ENCODE measurements around the gene LHB.
"Not testable (repeated sequence)": the region's sequence is repeated elsewhere in the genome, so short reads cannot be mapped to it uniquely, and the experiment has no call there.

Gene LHB

GRCh38 chr19:49061000-49061399, 44.1 kb upstream of the LHB start:
- H3K4me3 ChIP-seq (ENCODE audit: low read depth, low read length), result no peak overlapping the region
- no peak for DNase-seq (ENCODE audit: low read depth, low spot score)
- TF ChIP-seq, protein P1, sequence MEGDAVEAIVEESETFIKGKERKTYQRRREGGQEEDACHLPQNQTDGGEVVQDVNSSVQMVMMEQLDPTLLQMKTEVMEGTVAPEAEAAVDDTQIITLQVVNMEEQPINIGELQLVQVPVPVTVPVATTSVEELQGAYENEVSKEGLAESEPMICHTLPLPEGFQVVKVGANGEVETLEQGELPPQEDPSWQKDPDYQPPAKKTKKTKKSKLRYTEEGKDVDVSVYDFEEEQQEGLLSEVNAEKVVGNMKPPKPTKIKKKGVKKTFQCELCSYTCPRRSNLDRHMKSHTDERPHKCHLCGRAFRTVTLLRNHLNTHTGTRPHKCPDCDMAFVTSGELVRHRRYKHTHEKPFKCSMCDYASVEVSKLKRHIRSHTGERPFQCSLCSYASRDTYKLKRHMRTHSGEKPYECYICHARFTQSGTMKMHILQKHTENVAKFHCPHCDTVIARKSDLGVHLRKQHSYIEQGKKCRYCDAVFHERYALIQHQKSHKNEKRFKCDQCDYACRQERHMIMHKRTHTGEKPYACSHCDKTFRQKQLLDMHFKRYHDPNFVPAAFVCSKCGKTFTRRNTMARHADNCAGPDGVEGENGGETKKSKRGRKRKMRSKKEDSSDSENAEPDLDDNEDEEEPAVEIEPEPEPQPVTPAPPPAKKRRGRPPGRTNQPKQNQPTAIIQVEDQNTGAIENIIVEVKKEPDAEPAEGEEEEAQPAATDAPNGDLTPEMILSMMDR (IDR thresholded peaks at IDR 0.05; ENCODE audit: insufficient read depth, low read length, missing control alignments), result no peak
- CTCF ChIA-PET, result interaction anchor here (1.1 to 5.0 kb wide), 6 partner anchors 9 to 85 kb away, joined by 3 to 46 read pairs (median 9); partner anchors contain the start of genes GYS1 and RUVBL2
- POLR2A ChIA-PET, result no interaction called here

- ChIA-PET POLR2A (no interaction called here), CTCF (interaction anchor here (0.9 to 5.0 kb wide), 4 partner anchors 15 to 66 kb away, joined by 3 to 46 read pairs (median 22); partner anchors contain the start of genes GYS1 and RUVBL2)
- DNase-seq (ENCODE audit: low read depth, low spot score), result no peak
- TF ChIP-seq, protein P1 (IDR thresholded peaks at IDR 0.05; ENCODE audit: insufficient read depth, low read length, missing control alignments), result no peak
- H3K4me3 ChIP-seq (ENCODE audit: low read depth, low read length), result no peak overlapping the region
Measured at GRCh38 chr19:49059053-49059452, 42.2 kb upstream of the LHB start.

GRCh38 chr19:49058562-49058961, 41.7 kb upstream of the LHB start:
- no peak for DNase-seq (ENCODE audit: low read depth, low spot score)
- TF ChIP-seq, protein P1 (IDR thresholded peaks at IDR 0.05; ENCODE audit: insufficient read depth, low read length, missing control alignments), result no peak
- H3K4me3 ChIP-seq (ENCODE audit: low read depth, low read length), result no peak overlapping the region
- ChIA-PET POLR2A (interaction anchor here (1.3 kb wide), 1 partner anchor 67 kb away, joined by 6 read pairs; no protein-coding TSS in a partner anchor), CTCF (interaction anchor here (1.0 to 5.0 kb wide), 7 partner anchors 10 to 66 kb away, joined by 3 to 46 read pairs (median 5); partner anchors contain the start of genes GYS1 and RUVBL2)

DNA sequence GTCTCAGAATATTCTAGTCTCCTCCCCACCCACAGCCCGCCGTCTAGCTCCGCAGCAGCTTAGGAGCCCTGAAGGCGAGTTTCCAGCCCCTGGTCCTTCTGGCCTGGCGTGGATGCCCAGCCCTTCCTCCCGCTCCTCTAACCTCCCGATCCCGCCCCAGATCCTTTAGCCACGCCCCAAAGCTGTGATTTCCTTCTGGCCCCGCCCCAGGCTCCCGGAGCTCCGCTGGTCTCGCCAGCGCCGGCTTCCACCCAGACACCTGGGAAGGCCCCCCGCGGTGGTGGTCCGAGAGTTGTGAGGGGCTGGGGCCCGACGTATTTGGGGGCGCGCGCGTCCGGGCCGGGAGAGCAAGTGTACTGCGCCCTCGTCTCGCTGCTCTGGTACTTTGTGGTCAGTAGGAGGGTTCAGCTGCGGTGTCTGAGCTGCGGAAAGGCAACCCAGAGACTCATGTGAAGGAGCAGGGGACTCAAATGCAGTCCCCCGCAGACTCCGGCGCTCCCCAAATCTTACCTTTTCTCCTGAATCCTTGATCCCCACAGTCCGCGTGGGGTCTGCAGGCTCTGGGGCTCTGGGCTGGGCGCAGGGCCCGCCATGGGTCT, 40.8 kb upstream of the LHB start, which contains the start of gene CGB7:
Gene CGB7 (minus strand): TSS at position 114 of the 599 bp plus-strand sequence. CDS start 2,374 bp downstream, outside the sequence.
- TF ChIP-seq, protein P1 (IDR thresholded peaks at IDR 0.05; ENCODE audit: insufficient read depth, low read length, missing control alignments), result no peak
- no peak for DNase-seq (ENCODE audit: low read depth, low spot score)
- H3K4me3 ChIP-seq (ENCODE audit: low read depth, low read length), result peak within 1 kb of the TSS; percentile 66
- CTCF ChIA-PET, result interaction anchor here (1.0 to 5.0 kb wide), 7 partner anchors 11 to 65 kb away, joined by 3 to 46 read pairs (median 5); partner anchors contain the start of genes GYS1, KCNA7 and RUVBL2
- POLR2A ChIA-PET, result interaction anchor here (0.9 to 1.3 kb wide), 3 partner anchors 39 to 66 kb away, joined by 3 to 7 read pairs (median 6); no protein-coding TSS in a partner anchor

DNA sequence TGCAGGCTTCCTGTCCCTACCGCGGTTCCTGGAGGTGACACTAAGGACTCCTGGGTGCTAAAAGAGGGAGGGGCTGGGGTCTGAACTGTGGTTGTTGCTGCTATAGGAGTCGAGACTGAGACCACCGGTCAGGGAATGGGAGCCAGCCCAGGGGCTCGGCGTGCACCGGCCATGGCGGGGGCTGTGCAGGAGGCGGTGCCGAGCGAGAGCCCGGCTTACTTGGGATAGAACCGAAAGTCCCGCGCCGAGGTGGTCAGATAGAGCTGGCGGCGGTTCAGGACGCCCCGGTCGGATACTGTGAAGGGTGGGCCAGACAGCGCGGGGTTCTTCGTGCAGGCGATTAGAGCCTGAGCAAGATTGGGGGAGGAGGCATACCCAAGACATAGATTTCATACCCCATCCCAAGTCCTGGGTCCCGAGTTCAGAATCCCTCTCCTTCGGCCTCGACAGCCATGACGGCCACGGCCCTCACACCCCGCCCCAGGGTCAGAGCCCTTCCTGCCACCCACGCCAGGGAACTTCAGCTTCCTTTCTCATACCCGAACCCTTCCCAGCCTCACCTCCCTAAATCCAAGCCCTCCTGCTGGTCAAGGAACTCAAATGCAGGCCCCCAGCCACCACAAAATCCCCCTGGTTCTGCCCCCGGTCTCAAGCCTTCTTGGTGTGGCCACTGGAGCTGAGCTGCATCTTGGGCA, 40.2 kb upstream of the LHB start:
- peak overlapping the region; percentile 66 for H3K4me3 ChIP-seq (ENCODE audit: low read depth, low read length)
- not testable (repeated sequence) for DNase-seq (ENCODE audit: low read depth, low spot score)
- ChIA-PET CTCF (interaction anchor here (0.7 to 5.0 kb wide), 11 partner anchors 8 to 151 kb away, joined by 3 to 46 read pairs (median 5); partner anchors contain the start of genes GYS1, KCNA7 and RUVBL2), POLR2A (interaction anchor here (0.9 to 1.6 kb wide), 7 partner anchors 9 to 65 kb away, joined by 3 to 7 read pairs (median 4); partner anchors contain the start of genes GYS1 and RUVBL2)

DNA sequence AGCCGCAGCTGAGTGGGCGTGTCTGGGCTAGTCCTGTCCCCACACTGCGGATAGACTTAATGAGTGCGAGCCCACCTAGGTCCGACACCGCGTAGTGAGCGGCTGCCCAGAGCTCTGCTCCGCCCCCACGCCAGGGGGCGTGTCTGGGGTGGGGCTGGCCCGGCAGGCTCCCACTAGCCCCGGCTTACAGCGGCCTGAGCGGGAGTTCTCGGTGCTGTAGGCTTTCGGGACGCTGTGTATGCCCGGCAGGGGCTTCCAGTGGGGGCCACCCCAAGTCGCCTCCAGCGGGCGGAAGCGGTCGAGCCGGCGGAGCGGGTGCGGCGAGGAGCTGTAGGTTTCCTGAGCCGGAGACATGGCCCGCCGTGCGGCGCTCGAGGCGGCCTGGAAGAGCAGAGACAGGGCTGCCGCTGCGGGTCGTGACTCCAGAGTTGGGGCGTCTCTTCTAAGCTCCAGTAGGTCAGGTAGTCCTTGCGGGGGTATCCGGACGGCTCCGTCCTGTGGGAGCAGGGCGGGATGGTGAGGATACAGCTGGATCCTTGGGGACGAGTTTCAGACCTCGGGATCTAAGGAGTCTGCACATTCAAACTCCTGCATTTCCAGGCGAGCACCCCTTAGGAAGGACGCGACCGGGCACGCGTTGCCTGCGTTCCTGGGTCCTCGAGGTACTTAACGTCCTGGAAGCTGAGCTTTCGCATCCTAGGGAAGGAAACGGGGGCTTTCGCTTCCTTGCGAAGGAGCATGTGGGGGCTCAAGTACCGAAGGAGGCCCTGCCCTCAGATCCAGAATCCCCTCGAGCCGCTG, 39.4 kb upstream of the LHB start:
- H3K4me3 ChIP-seq (ENCODE audit: low read depth, low read length), result peak overlapping the region; percentile 66
- CTCF ChIA-PET, result interaction anchor here (0.7 to 4.4 kb wide), 10 partner anchors 9 to 170 kb away, joined by 3 to 26 read pairs (median 4); partner anchors contain the start of genes GYS1, KCNA7 and RUVBL2
- TF ChIP-seq, protein P1 (IDR thresholded peaks at IDR 0.05; ENCODE audit: insufficient read depth, low read length, missing control alignments), result peak; percentile 46
- no peak for DNase-seq (ENCODE audit: low read depth, low spot score)
- POLR2A ChIA-PET, result interaction anchor here (0.6 to 1.6 kb wide), 5 partner anchors 9 to 64 kb away, joined by 4 to 5 read pairs (median 4); partner anchors contain the start of genes GYS1 and RUVBL2

DNA sequence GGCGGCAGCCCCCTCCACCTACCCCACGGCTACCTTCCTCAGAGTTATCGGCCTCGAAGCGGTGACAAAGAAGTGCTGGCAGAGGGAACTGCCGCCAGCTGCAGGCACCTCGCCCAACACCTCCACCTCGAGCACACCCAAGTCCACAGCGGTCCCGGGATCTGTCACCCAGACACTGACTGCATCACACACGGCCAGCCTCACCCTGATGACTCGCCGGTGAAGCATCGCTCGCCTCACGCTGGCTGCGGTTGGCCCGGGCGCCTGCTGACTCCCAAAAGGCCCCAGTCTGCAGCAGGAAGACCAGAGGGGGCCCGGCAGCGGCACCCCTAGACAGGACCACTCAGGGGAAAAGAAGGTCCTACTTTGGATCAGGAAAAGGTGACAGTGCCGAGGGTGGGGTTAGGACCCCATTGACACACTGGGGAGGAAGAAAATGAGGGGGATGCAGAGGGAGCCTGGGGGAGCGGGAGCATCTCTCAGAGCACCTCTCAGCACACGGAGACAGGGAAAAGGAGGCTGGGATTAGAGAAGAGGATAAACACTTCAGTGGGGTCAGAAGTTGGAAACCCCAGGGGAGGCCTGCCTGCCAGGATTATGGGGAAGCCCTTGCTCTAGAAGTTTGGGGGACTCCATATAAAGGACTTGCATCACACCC, 33.6 kb upstream of the LHB start:
- H3K4me3 ChIP-seq (ENCODE audit: low read depth, low read length); POLR2A ChIA-PET; DNase-seq (ENCODE audit: low read depth, low spot score); CTCF ChIA-PET: not testable (repeated sequence)

DNA sequence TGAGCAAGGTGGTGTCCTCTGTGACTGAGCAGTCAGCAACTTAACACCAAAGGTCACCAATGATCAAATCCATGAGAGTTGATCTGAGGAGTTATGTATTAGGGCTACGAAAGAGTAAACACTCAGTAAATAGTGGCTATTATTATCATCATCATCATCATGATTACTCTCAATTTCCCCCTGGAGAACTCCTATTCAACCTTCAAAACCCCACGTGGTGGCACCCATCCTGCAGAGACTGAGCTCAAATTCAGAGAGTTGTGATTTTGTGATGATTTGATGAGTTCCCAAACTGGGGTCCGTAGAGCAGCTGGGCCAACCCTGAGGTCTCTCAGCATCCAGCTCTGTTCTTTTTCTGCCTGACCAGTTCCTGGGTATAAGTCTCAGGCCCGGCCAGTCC, 32.9 kb upstream of the LHB start:
- POLR2A ChIA-PET; CTCF ChIA-PET; DNase-seq (ENCODE audit: low read depth, low spot score); H3K4me3 ChIP-seq (ENCODE audit: low read depth, low read length): not testable (repeated sequence)

GRCh38 chr19:49049011-49049410, 32.1 kb upstream of the LHB start, which contains the start of gene CGB8:
Gene CGB8 (minus strand): TSS chr19:49049111. CDS start chr19:49048739, 372 bp downstream.
- DNase-seq (ENCODE audit: low read depth, low spot score); H3K4me3 ChIP-seq (ENCODE audit: low read depth, low read length); CTCF ChIA-PET; POLR2A ChIA-PET: not testable (repeated sequence)
